Activated CD8-positive, alpha-beta T cell treated with anti-CD3 and anti-CD28 coated beads for 36 hours (primary cell): ENCODE measurements around the gene KLF5. TPM values are rescaled to one million over a fixed set of nuclear protein-coding genes. Genes with fewer than 3 reads are reported as not detected.

ENCODE experiments used
- ATAC-seq: fragments of 200-7000 bp; cut with Tn5 transposase; one replicate; pipeline ENCODE4 v1.10.0; 2021; ENCODE audit warnings: mild to moderate bottlenecking, moderate library complexity
- CTCF ChIA-PET: fragments of 350-600 bp; sonication (Branson Sonifier 250); formaldehyde crosslinking; loops from one replicate; lab custom pipeline; 2021; ENCODE audit warnings: antibody characterized with exemption; lab: Charles Lee
- POLR2A ChIA-PET: fragments of 350-600 bp; sonication (Branson Sonifier 250); formaldehyde crosslinking; loops from one replicate; lab custom pipeline; 2021; ENCODE audit warnings: antibody characterized with exemption; lab: Charles Lee
- DNase-seq: peaks from one replicate; pipeline ENCODE4 v3.0.0-alpha.2; 2020
- H3K27ac Mint-ChIP-seq: one replicate; pipeline ENCODE4 v1.8.0; 2021; ENCODE audit warnings: mild to moderate bottlenecking, mixed read lengths
- H3K27me3 Mint-ChIP-seq: one replicate; pipeline ENCODE4 v1.8.0; 2021; ENCODE audit warnings: mixed read lengths
- H3K36me3 Mint-ChIP-seq: one replicate; pipeline ENCODE4 v1.8.0; 2021; ENCODE audit warnings: low read depth, mixed read lengths
- H3K4me1 Mint-ChIP-seq: one replicate; pipeline ENCODE4 v1.8.0; 2021; ENCODE audit warnings: low read depth, mixed read lengths
- H3K4me3 Mint-ChIP-seq: one replicate; pipeline ENCODE4 v1.8.0; 2021; ENCODE audit warnings: mild to moderate bottlenecking, moderate library complexity, mixed read lengths
- H3K9me3 Mint-ChIP-seq: one replicate; pipeline ENCODE4 v1.8.0; 2021; ENCODE audit warnings: mixed read lengths
- intact Hi-C: fragments of 100-400 bp; cut with micrococcal nuclease; formaldehyde crosslinking; loops from one replicate; pipeline ENCODE4 v1.10.0; 2022
- total RNA-seq, 2 experiments: library from RNA; stranded (reverse); gene quantifications; one replicate each; pipeline ENCODE4 v1.2.3, GENCODE V29; 2021
- TF ChIP-seq, protein P1 (sequence below): fragments of 200-600 bp; IDR thresholded peaks from one replicate; pipeline ENCODE4 v1.8.0; 2022; ENCODE audit warnings: antibody characterized with exemption, mild to moderate bottlenecking

The KLF5 gene
- total RNA-seq, 2 experiments from 2014 or later: 1.3 to 1.6 TPM

DNA sequence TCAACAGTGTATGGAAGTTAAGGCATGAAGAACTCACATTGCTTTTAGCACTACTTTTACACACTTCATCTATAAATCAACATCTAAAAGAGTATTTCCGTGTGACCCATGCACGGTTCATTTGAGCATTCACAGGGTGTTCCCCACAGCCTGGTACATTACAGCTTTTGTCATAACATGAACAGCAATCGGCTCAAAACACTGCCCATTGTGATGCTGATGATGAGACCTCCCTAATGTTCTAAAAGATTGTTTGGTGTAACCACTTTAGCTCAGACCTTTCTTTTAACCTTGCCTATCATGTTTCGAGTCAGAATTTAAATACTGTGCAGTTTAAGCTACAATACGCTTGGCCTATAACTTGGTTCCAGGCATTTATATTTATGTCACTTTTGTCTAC, 4.1 kb upstream of the KLF5 start:
- no peaks in the 10 kb centered on the region for H3K36me3 Mint-ChIP-seq
- TF ChIP-seq, protein P1, sequence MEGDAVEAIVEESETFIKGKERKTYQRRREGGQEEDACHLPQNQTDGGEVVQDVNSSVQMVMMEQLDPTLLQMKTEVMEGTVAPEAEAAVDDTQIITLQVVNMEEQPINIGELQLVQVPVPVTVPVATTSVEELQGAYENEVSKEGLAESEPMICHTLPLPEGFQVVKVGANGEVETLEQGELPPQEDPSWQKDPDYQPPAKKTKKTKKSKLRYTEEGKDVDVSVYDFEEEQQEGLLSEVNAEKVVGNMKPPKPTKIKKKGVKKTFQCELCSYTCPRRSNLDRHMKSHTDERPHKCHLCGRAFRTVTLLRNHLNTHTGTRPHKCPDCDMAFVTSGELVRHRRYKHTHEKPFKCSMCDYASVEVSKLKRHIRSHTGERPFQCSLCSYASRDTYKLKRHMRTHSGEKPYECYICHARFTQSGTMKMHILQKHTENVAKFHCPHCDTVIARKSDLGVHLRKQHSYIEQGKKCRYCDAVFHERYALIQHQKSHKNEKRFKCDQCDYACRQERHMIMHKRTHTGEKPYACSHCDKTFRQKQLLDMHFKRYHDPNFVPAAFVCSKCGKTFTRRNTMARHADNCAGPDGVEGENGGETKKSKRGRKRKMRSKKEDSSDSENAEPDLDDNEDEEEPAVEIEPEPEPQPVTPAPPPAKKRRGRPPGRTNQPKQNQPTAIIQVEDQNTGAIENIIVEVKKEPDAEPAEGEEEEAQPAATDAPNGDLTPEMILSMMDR: no peak
- no peaks in the 10 kb centered on the region for H3K9me3 Mint-ChIP-seq
- peaks cover 27% of the 10 kb centered on the region for H3K27me3 Mint-ChIP-seq
- no peak overlapping the region for H3K27ac Mint-ChIP-seq
- intact Hi-C loops: no loop called here
- no peak overlapping the region for H3K4me3 Mint-ChIP-seq
- ATAC-seq: no peak
- DNase-seq: no peak
- peaks cover 8% of the 10 kb centered on the region for H3K4me1 Mint-ChIP-seq
- CTCF ChIA-PET: no interaction called here
- POLR2A ChIA-PET: no interaction called here

DNA sequence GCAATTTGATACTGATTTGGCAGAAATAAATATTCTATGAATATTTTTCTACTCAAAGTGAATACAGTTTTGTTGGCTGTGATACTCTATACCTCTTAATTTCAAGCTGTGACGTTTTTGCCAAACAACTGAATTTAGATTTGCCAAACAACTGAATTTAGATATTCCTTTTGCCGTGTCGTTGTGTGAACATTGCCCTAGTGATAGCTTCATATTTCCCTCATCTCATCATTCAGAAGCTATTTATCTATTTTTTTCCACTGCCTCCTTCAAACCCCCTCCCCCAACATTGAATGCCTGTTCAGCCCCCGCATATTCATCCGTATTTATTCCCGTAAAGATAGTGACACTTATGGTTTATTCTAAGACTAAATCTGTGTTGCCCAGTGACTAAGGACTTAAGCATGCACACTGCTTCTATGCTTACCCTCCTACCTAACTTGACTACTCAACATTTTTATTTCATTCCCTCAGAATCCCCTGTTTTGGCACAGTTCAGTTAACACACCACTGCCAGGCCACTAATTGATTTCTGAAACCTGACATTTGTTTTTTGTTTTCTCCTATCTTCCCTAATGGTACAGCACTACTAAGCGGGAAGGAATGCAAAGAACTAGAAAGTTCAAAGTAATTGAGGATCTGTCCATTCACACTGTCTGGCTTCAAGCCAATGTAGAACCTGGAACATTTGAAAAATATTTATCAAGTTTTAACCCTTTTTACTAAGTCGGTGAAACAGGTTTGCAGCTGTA, 2.8 kb upstream of the KLF5 start:
- TF ChIP-seq, protein P1: no peak
- H3K4me1 Mint-ChIP-seq: peaks cover 15% of the 10 kb centered on the region
- ChIA-PET CTCF (interaction anchor here (1.6 kb wide), 1 partner anchor 17 kb away, joined by 3 read pairs; no protein-coding TSS in a partner anchor), POLR2A (no interaction called here)
- no peaks in the 10 kb centered on the region for H3K9me3 Mint-ChIP-seq
- no peaks in the 10 kb centered on the region for H3K36me3 Mint-ChIP-seq
- intact Hi-C loops: no loop called here
- no peak overlapping the region for H3K4me3 Mint-ChIP-seq
- no peak overlapping the region for H3K27ac Mint-ChIP-seq
- DNase-seq (no peak), ATAC-seq (no peak)
- peaks cover 37% of the 10 kb centered on the region for H3K27me3 Mint-ChIP-seq

GRCh38 chr13:73056565-73056962, 2.2 kb upstream of the KLF5 start:
- CTCF ChIA-PET: interaction anchor here (1.6 kb wide), 1 partner anchor 18 kb away, joined by 3 read pairs; no protein-coding TSS in a partner anchor
- no peak for ATAC-seq
- H3K27ac Mint-ChIP-seq: no peak overlapping the region
- H3K9me3 Mint-ChIP-seq: no peaks in the 10 kb centered on the region
- intact Hi-C loops: no loop called here
- no peak for DNase-seq
- no peaks in the 10 kb centered on the region for H3K36me3 Mint-ChIP-seq
- peaks cover 15% of the 10 kb centered on the region for H3K4me1 Mint-ChIP-seq
- H3K27me3 Mint-ChIP-seq: peaks cover 39% of the 10 kb centered on the region
- H3K4me3 Mint-ChIP-seq: no peak overlapping the region
- TF ChIP-seq, protein P1: no peak
- POLR2A ChIA-PET: no interaction called here

DNA sequence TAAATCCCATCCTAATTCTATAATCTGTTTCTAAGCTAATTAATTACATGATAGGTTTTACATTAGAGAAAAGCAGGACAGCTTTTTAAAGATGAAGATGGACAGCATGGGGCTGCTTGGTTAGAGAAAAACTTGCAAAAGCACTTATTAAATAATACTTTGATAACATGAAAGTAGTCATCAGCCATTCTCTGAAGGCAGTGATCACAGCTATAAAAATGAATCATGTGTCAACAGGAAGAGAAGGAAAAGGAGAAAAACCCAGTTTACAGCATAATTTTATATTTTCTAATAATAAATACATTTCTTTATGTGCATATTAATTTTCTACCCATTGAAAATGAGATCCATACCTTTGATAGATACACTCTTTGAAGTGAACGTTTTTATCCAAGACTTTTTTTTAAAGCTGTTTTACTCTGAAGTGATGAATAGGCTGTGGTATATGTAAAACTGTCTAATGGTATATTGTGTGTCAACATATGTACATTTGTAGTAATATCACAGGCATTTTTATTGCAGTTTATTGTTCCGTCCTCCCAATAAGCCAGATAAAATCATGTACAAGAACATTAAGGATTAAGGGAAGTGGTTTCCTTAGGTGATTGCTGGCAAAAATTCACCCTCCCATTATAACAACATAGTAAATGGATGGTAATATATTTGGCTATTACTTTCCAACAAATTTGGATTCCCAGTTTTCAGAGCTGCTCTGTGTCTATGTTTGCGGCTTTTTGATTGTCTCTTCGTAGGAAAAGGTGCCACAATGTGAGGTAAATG, 1.3 kb upstream of the KLF5 start:
- TF ChIP-seq, protein P1: no peak
- CTCF ChIA-PET: interaction anchor here (1.6 kb wide), 1 partner anchor 19 kb away, joined by 3 read pairs; no protein-coding TSS in a partner anchor
- H3K9me3 Mint-ChIP-seq: no peaks in the 10 kb centered on the region
- peaks cover 15% of the 10 kb centered on the region for H3K4me1 Mint-ChIP-seq
- DNase-seq (no peak), ATAC-seq (no peak)
- no peak overlapping the region for H3K27ac Mint-ChIP-seq
- no peak overlapping the region for H3K4me3 Mint-ChIP-seq
- intact Hi-C loops: no loop called here
- peaks cover 39% of the 10 kb centered on the region for H3K27me3 Mint-ChIP-seq
- no peaks in the 10 kb centered on the region for H3K36me3 Mint-ChIP-seq
- POLR2A ChIA-PET: no interaction called here

- Mint-ChIP-seq H3K27me3 (peaks cover 39% of the 10 kb centered on the region), H3K4me3 (peak overlapping the region; percentile 72), H3K36me3 (no peaks in the 10 kb centered on the region), H3K27ac (no peak overlapping the region), H3K9me3 (no peaks in the 10 kb centered on the region), H3K4me1 (peaks cover 15% of the 10 kb centered on the region)
- POLR2A ChIA-PET: no interaction called here
- intact Hi-C loops: no loop called here
- DNase-seq (no peak), ATAC-seq (no peak)
- TF ChIP-seq, protein P1: no peak
- CTCF ChIA-PET: no interaction called here
Observed at GRCh38 chr13:73058064-73058313, 816 bp upstream of the KLF5 start.
